IPS-18c (cell line): ENCODE measurements around the gene KLK14.

ENCODE experiments used
- H3K4me3 ChIP-seq: 2 replicates; pipeline ENCODE4 v1.7.0; 2013; ENCODE audit warnings: low read depth, mild to moderate bottlenecking, low read length, moderate library complexity; ENCODE audit not compliant: insufficient read depth
- H3K9me3 ChIP-seq: one replicate; pipeline ENCODE4 v1.6.1; 2013; ENCODE audit warnings: mild to moderate bottlenecking, low read length, moderate library complexity; ENCODE audit not compliant: control insufficient read depth, insufficient read depth

The KLK14 gene

DNA sequence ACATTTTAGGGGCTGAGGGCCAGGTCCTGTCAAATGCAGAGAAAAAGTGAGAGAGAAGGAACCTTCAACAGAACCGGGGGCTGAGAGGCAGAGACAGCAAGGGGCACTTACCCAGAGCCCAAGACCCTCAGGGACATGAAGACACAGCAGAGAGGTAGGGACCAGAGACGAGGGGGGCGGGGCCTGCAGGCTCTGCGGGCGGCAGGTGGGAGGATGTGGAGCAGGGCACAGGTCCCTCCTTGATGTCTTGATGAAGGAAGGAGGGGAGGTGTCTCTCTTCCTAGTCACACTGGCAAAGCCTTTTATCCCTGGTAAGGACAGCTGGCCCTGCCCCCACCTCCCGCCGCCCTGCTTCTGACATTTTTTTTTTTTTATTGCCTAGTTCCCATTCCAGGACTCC lies at the start of gene KLK14:
KLK14 (minus strand) TSS at position 277 of the 400 bp plus-strand sequence; CDS start at position 4, 273 bp downstream.
- no peak within 1 kb of the TSS for H3K4me3 ChIP-seq

GRCh38 chr19:51131780-51132680 lies 49.3 kb upstream of the KLK14 start:
- Histone ChIP-seq H3K4me3 (no peak overlapping the region), H3K9me3 (no peaks in the 10 kb centered on the region)

More for the DNA sequence above, at the start of gene KLK14:
- H3K9me3 ChIP-seq: no peaks in the 10 kb centered on the region

DNA sequence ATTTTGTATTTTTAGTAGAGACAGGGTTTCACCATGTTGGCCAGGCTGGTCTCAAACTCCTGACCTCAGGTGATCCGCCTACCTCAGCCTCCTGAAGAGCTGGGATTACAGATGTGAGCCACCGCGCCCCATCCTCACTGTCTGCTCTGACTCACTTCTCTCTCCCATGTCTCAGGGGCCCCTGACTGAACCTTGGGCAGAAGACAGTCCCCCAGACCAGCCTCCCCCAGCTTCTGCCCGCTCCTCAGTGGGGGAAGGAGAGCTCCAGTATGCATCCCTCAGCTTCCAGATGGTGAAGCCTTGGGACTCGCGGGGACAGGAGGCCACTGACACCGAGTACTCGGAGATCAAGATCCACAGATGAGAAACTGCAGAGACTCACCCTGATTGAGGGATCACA lies 47.0 kb upstream of the KLK14 start:
- H3K9me3 ChIP-seq: no peaks in the 10 kb centered on the region
- H3K4me3 ChIP-seq: no peak overlapping the region

GRCh38 chr19:51128227-51128626 lies 45.5 kb upstream of the KLK14 start:
- H3K9me3 ChIP-seq: no peaks in the 10 kb centered on the region
- H3K4me3 ChIP-seq: no peak overlapping the region

GRCh38 chr19:51127755-51128154 lies 45.1 kb upstream of the KLK14 start:
- Histone ChIP-seq H3K9me3 (no peaks in the 10 kb centered on the region), H3K4me3 (no peak overlapping the region)

GRCh38 chr19:51127032-51127431 lies 44.3 kb upstream of the KLK14 start:
- no peak overlapping the region; the same call in 1 of the 2 replicates for H3K4me3 ChIP-seq

GRCh38 chr19:51125421-51126075 lies 42.9 kb upstream of the KLK14 start:
- no peak overlapping the region for H3K4me3 ChIP-seq

More at GRCh38 chr19:51127032-51127431, 44.3 kb upstream of the KLK14 start:
- no peaks in the 10 kb centered on the region for H3K9me3 ChIP-seq

DNA sequence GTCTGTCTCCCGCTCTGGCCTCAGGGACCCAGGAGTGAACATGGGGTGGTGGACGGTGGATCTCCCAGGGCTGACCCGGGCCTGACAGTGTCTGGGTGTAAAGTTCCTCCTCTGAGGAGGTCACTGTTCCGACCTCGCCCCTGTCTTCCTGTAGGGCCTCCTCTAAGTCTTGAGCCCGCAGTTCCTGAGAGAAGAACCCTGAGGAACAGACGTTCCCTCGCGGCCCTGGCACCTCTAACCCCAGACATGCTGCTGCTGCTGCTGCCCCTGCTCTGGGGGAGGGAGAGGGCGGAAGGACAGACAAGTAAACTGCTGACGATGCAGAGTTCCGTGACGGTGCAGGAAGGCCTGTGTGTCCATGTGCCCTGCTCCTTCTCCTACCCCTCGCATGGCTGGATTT lies 42.0 kb upstream of the KLK14 start, which contains the start of gene SIGLEC9:
SIGLEC9 (plus strand) TSS at position 178 of the 400 bp plus-strand sequence; CDS start at position 247, 69 bp downstream.
- no peaks in the 10 kb centered on the region for H3K9me3 ChIP-seq
- H3K4me3 ChIP-seq: no peak within 1 kb of the TSS

More at GRCh38 chr19:51125421-51126075, 42.9 kb upstream of the KLK14 start:
- no peaks in the 10 kb centered on the region for H3K9me3 ChIP-seq

DNA sequence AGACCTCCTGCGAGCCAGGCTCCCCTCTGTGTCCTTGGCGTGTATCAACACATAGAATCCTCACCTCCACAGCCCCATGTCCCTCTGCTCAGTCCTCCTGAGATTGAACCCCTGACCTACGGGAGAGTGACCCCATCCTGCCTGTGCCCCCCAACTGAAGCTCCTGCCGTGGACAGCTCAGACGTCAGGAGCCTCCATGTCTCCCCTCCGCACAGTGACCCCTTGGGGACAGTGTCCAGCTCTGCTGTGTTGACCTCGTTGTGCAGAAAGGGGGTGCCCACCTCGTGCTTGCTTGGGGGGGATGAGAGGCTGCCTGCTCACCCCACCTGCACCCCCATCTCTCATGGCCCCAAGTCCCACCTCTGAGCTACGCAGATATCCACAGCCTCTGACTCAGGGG lies 41.5 kb upstream of the KLK14 start:
- H3K4me3 ChIP-seq: no peak overlapping the region
- no peaks in the 10 kb centered on the region for H3K9me3 ChIP-seq

DNA sequence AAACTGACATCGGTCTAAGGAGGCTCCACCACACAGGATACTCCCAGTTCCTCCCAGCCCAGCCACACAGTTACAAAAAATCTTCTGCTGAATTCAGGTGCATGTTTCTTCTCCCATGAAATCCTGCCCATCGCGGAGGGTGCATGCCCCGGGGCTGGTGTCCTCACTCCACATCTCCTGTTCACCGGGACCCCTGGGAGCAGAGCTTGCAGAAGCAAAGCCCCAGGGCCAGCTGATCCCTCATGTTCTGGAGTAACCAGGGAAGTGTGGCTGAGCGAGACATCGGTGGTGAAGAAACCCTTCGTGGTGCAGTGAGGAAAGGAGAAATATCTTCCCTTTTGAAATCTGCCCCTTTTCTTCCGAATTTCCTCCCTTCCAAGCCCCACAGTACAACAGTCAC lies 41.1 kb upstream of the KLK14 start:
- no peak overlapping the region for H3K4me3 ChIP-seq
- H3K9me3 ChIP-seq: no peaks in the 10 kb centered on the region

DNA sequence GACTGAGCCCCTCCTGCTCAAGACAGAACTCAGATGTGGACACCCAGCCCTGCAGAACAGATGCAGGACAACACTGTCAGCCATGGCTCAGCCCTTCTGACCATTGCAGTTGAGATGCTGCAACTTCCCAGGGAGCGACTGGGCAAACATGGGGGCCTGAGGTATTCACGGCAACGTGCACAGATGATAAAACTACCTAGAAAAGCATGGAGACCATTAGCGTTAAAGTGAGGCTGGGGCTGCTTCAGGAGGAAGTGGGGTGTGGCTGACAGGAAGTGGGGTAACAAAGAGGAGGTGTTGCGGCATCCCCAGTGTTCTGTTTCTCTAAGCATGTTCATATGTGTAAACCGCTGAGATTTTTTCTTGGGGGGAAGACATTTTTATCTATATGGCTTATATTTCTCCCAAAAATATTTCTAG lies 40.7 kb upstream of the KLK14 start:
- H3K4me3 ChIP-seq: no peak overlapping the region
- H3K9me3 ChIP-seq: no peaks in the 10 kb centered on the region

DNA sequence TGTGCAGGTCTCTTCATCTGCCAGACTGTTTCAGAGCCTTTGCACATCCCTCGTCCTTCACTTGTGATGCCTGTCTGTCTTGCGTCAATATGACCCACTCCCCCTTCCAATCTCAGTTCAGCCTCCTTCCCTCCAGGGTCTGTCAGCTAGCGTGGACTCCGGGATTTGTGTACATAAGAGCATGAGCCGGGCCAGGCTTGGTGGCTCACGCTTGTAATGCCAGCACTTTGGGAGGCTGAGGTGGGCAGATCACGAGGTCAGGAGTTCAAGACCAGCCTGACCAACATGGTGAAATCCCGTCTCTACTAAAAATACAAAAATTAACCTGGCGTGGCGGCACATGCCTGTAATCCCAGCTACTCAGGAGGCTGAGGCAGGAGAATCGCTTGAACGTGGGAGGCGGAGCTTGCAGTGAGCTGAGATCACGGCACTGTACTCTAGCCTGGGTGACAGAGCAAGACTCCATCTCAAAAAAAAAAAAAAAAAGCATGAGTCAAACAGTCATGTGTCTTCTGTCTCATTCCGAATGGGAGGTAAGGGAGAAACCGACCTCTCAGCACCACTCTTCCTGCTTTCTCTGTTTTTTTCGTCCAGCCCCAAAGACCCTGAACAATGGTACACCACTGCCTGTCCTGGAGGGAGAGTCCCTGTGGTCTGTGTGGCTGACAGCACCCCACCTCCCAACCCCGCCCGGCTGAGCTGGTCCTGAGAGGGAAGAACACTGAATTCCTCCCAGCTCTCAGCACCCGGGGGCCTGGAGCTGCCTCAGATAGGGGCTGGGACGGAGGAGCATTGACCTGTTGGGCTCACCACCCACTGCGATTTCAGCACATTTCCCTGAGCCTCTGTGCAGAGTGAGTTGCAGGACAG lies 39.7 kb upstream of the KLK14 start:
- no peak overlapping the region for H3K4me3 ChIP-seq
- H3K9me3 ChIP-seq: no peaks in the 10 kb centered on the region

DNA sequence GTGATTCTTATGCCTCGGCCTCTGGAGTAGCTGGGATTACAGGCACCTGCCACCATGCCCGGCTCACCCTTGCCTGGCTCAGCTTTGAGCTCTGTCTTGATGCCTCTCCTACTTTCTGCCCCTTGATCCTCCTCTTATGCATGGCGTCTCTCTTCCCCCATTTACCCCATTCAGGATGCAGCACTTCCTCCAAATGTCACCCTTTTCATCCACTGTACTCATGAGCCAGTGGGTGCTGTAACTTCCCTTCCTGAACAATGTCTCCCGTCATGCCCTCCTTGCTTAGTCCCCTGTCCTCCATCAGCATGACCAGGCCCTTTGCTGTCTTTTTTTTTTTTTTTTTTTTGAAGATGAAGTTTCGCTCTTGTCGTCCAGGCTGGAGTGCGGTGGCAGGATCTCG lies 38.6 kb upstream of the KLK14 start:
- Histone ChIP-seq H3K9me3 (no peaks in the 10 kb centered on the region), H3K4me3 (no peak overlapping the region)

DNA sequence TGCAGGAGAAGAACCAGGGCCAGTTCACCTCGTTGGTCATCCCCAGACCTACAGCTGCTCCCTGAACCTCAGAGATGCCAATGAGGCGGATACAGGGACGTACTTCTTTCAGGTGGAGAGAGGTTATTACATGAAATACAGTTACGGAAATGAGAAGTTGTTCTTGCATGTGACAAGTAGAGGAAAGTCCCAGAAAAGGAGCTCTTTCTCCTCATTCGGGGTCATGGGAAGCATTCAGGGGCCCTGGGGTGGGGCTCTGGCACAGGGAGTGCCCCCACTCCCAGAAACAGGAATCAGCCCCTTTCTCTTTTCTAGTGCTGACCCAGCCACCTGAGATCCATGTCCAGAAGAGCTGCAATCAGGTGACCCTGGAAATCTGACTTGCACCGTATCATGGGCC lies 37.5 kb upstream of the KLK14 start:
- H3K4me3 ChIP-seq: no peak overlapping the region
- H3K9me3 ChIP-seq: no peaks in the 10 kb centered on the region

DNA sequence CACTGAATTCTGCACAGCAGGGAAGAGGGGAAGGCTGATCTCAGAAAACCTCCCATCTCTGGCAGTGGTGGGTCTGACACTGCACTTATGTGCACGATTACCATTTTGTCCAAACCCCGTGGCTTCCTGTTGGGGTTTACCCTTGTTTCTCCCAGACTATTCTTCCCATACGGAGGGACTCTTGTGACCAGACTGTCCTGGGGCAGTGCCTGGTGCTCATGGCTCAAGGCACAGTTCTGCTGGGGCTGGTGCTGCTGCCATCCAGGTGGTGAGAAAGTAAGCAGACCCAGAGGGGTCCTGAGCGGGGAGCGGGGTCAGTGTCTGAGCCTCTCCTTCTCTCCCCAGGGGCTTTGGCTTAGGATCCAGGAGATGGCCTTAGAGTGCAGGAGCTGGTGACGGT lies 36.9 kb upstream of the KLK14 start:
- H3K4me3 ChIP-seq: no peak overlapping the region

GRCh38 chr19:51119101-51119500 lies 36.4 kb upstream of the KLK14 start:
- no peaks in the 10 kb centered on the region for H3K9me3 ChIP-seq
- H3K4me3 ChIP-seq: no peak overlapping the region

More for the DNA sequence above, 36.9 kb upstream of the KLK14 start:
- H3K9me3 ChIP-seq: no peaks in the 10 kb centered on the region

- Histone ChIP-seq H3K9me3 (no peaks in the 10 kb centered on the region), H3K4me3 (no peak overlapping the region)
Measured at GRCh38 chr19:51116736-51117286, 34.1 kb upstream of the KLK14 start.
